VCaP (cell line): ENCODE data around the gene ZFHX3.

Experiments used
- H3K27ac ChIP-seq: fragments of 450-650 bp; 2 replicates; pipeline ENCODE4 v1.5.1; 2017
- CTCF ChIP-seq: fragments of 450-650 bp; conservative IDR thresholded peaks from 2 replicates; pipeline ENCODE4 v1.5.1; 2017; ENCODE audit warnings: mild to moderate bottlenecking, moderate library complexity

The ZFHX3 gene

GRCh38 chr16:72891291-72892227, 156.4 kb downstream of the ZFHX3 start:
- TF ChIP-seq CTCF: no peak
- H3K27ac ChIP-seq: no peak overlapping the region

GRCh38 chr16:72890587-72890986, 157.3 kb downstream of the ZFHX3 start:
- H3K27ac ChIP-seq: no peak overlapping the region
- TF ChIP-seq CTCF: no peak

GRCh38 chr16:72889616-72890582, 158.0 kb downstream of the ZFHX3 start:
- TF ChIP-seq CTCF: no peak
- no peak overlapping the region for H3K27ac ChIP-seq

- TF ChIP-seq CTCF: no peak
- H3K27ac ChIP-seq: no peak overlapping the region
These were observed 160.4 kb downstream of the ZFHX3 start for GRCh38 chr16:72887537-72887936.

- TF ChIP-seq CTCF: no peak
- H3K27ac ChIP-seq: no peak overlapping the region
These were observed 161.5 kb downstream of the ZFHX3 start for GRCh38 chr16:72886346-72886974.

GRCh38 chr16:72884573-72884972, 163.4 kb downstream of the ZFHX3 start:
- no peak overlapping the region for H3K27ac ChIP-seq

More at GRCh38 chr16:72884573-72884972, 163.4 kb downstream of the ZFHX3 start:
- TF ChIP-seq CTCF: no peak
